ENCODE results near the gene DNAJC30. TPM values are rescaled to one million over a fixed set of nuclear protein-coding genes. Genes with fewer than 3 reads are reported as not detected.

DNAJC30 gene
- total RNA-seq, 1 experiment from 2014 or later = 6.8 TPM

DNA sequence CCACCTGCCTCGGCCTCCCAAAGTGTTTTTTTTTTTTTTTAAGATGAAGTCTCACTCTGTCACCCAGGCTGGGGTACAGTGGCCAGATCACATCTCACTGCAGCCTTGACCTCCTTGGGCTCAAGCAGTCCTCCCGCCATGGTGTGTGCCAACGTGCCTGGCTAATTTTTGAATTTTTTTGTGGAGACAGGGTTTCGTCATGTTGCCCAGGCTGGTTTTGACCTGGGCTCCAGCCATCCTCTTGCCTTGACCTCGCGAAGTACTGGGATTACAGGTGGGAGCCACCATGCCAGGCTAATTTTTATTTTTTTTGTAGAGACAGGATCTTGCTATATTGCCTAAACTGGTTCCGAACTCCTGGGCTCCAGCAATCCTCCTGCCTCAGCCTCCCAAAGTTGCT lies 49.9 kb downstream of the DNAJC30 start:
- ChIA-PET POLR2A (no interaction called here), CTCF (interaction anchor here (0.9 kb wide), 1 partner anchor 26 kb away, joined by 3 read pairs; no protein-coding TSS in a partner anchor)
- Mint-ChIP-seq H3K27ac (no peak overlapping the region), H3K36me3 (no peaks in the 10 kb centered on the region), H3K4me1 (peaks cover 7% of the 10 kb centered on the region), H3K9me3 (no peaks in the 10 kb centered on the region), H3K4me3 (no peak overlapping the region), H3K27me3 (ENCODE audit: low read depth) (peaks cover 8% of the 10 kb centered on the region)
- ATAC-seq = no peak
- TF ChIP-seq SP1 (CRISPR knock-in tag; conservative IDR thresholded peaks at IDR 0.05) = no peak
- TF ChIP-seq NFATC4 (CRISPR knock-in tag; IDR thresholded peaks at IDR 0.05) = no peak
- TF ChIP-seq NR2C2 (CRISPR knock-in tag; IDR thresholded peaks at IDR 0.05) = no peak
- TF ChIP-seq ZNF317 (CRISPR knock-in tag; IDR thresholded peaks at IDR 0.05; ENCODE audit: borderline replicate concordance, low read depth) = no peak
- TF ChIP-seq FOXJ3 (CRISPR knock-in tag; IDR thresholded peaks at IDR 0.05; ENCODE audit: borderline replicate concordance) = no peak
- no peak for TF ChIP-seq ZNF671 (CRISPR knock-in tag; IDR thresholded peaks at IDR 0.05)
- TF ChIP-seq, protein P1, sequence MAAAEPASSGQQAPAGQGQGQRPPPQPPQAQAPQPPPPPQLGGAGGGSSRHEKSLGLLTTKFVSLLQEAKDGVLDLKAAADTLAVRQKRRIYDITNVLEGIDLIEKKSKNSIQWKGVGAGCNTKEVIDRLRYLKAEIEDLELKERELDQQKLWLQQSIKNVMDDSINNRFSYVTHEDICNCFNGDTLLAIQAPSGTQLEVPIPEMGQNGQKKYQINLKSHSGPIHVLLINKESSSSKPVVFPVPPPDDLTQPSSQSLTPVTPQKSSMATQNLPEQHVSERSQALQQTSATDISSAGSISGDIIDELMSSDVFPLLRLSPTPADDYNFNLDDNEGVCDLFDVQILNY (CRISPR knock-in tag; IDR thresholded peaks at IDR 0.05) = no peak
- no peak for TF ChIP-seq FOXK1 (CRISPR knock-in tag; IDR thresholded peaks at IDR 0.05)
- no peak for TF ChIP-seq ETV6 (CRISPR knock-in tag; IDR thresholded peaks at IDR 0.05)
- TF ChIP-seq, protein P2, sequence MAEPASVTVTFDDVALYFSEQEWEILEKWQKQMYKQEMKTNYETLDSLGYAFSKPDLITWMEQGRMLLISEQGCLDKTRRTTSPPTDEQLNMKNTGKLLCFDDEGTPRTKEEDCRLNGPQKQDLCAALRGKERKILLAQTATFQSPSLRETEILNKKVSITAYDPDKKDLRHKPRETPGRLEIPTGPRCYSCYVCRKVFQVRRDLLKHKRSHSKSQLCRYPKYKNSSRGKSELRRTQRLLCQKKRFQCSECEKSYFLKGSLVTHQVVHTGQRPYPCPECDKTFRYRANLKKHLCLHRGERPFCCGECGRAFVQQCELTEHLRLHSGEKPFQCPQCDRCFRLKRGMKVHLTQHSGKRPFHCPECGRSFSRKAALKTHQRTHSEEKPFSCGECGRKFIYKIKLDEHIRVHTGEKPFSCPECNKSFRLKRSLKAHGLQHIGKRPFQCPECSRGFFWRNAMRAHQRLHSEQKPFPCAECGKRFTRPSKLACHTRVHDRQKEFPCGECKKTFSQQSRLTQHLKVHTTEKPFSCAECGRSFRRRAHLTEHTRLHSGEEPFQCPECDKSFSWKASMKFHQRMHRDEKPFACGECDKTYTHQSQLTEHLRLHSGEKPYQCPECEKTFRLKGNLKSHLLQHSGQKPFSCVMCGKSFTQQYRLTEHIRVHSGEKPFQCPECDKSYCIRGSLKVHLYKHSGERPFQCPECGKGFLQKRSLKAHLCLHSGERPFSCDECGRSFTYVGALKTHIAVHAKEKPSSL (CRISPR knock-in tag; conservative IDR thresholded peaks at IDR 0.05) = no peak
- TF ChIP-seq EMX1 (CRISPR knock-in tag; IDR thresholded peaks at IDR 0.05) = no peak
- TF ChIP-seq, protein P3, sequence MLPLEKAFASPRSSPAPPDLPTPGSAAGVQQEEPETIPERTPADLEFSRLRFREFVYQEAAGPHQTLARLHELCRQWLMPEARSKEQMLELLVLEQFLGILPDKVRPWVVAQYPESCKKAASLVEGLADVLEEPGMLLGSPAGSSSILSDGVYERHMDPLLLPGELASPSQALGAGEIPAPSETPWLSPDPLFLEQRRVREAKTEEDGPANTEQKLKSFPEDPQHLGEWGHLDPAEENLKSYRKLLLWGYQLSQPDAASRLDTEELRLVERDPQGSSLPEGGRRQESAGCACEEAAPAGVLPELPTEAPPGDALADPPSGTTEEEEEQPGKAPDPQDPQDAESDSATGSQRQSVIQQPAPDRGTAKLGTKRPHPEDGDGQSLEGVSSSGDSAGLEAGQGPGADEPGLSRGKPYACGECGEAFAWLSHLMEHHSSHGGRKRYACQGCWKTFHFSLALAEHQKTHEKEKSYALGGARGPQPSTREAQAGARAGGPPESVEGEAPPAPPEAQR (CRISPR knock-in tag; IDR thresholded peaks at IDR 0.05) = no peak
- no peak for TF ChIP-seq RORB (CRISPR knock-in tag; IDR thresholded peaks at IDR 0.05)
- TF ChIP-seq ESRRA (CRISPR knock-in tag; IDR thresholded peaks at IDR 0.05; ENCODE audit: borderline replicate concordance) = no peak
- no peak for TF ChIP-seq ZBTB21 (CRISPR knock-in tag; IDR thresholded peaks at IDR 0.05; ENCODE audit: borderline replicate concordance)
- no peak for TF ChIP-seq MAX (CRISPR knock-in tag; IDR thresholded peaks at IDR 0.05)
- TF ChIP-seq OVOL2 (CRISPR knock-in tag; IDR thresholded peaks at IDR 0.05; ENCODE audit: borderline replicate concordance) = no peak
- TF ChIP-seq ARID4B (CRISPR knock-in tag; IDR thresholded peaks at IDR 0.05; ENCODE audit: borderline replicate concordance) = no peak
- no peak for TF ChIP-seq SMAD4 (CRISPR knock-in tag; IDR thresholded peaks at IDR 0.05)
- no peak for TF ChIP-seq PREB (CRISPR knock-in tag; IDR thresholded peaks at IDR 0.05; ENCODE audit: borderline replicate concordance)
- DNase-seq (ENCODE audit: low spot score) = no peak
